NB4 (cell line): ENCODE measurements around the gene SCLT1.

Source experiments
- POLR2A ChIP-seq: IDR thresholded peaks from 2 replicates; pipeline ENCODE4 v1.6.1; 2011; ENCODE audit warnings: mild to moderate bottlenecking; ENCODE audit not compliant: insufficient read length; ENCODE audit errors: extremely low read depth
- TF ChIP-seq, protein P1 (sequence below): IDR thresholded peaks from one replicate; pipeline ENCODE4 v1.5.1; 2012; ENCODE audit warnings: low read depth, low read length

DNA sequence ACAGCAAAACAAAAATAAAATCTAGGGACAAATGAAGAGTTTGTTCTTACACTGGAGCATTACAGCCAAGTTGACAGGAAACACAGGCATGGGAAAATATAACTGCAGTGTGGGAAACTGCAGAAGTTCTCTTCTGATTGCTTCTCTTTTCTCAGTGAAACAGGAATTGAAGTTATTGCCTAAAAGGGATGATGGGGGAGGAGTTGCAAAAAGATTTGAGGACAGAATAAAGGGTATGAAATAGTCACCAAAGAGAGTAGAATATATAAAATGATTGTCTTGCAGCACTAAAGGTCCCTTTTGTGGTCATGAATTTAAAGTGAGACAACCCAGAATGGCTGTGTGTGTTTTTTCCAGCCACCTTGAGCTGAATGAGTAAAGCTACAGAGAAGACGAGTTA lies 180.1 kb downstream of the SCLT1 start:
- TF ChIP-seq, protein P1, sequence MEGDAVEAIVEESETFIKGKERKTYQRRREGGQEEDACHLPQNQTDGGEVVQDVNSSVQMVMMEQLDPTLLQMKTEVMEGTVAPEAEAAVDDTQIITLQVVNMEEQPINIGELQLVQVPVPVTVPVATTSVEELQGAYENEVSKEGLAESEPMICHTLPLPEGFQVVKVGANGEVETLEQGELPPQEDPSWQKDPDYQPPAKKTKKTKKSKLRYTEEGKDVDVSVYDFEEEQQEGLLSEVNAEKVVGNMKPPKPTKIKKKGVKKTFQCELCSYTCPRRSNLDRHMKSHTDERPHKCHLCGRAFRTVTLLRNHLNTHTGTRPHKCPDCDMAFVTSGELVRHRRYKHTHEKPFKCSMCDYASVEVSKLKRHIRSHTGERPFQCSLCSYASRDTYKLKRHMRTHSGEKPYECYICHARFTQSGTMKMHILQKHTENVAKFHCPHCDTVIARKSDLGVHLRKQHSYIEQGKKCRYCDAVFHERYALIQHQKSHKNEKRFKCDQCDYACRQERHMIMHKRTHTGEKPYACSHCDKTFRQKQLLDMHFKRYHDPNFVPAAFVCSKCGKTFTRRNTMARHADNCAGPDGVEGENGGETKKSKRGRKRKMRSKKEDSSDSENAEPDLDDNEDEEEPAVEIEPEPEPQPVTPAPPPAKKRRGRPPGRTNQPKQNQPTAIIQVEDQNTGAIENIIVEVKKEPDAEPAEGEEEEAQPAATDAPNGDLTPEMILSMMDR, result no peak
- TF ChIP-seq POLR2A, result no peak
